ENCODE results near the gene AUTS2. TPM values are rescaled to one million over a fixed set of nuclear protein-coding genes. Genes with fewer than 3 reads are reported as not detected.

The AUTS2 gene
- total RNA-seq, 2 donors from 2014 or later = 8.6 TPM

GRCh38 chr7:70504254-70504653 lies 906.0 kb downstream of the AUTS2 start:
- TF ChIP-seq CTCF (IDR thresholded peaks at IDR 0.05) = no peak
- Histone ChIP-seq H3K27ac (no peak overlapping the region), H3K36me3 (no peaks in the 10 kb centered on the region), H3K4me3 (no peak overlapping the region), H3K27me3 (no peaks in the 10 kb centered on the region), H3K4me1 (peaks cover 0 to 7% of the 10 kb centered on the region in 2 donors), H3K9me3 (no peaks in the 10 kb centered on the region)
- DNase-seq (ENCODE audit: low spot score) = no peak

DNA sequence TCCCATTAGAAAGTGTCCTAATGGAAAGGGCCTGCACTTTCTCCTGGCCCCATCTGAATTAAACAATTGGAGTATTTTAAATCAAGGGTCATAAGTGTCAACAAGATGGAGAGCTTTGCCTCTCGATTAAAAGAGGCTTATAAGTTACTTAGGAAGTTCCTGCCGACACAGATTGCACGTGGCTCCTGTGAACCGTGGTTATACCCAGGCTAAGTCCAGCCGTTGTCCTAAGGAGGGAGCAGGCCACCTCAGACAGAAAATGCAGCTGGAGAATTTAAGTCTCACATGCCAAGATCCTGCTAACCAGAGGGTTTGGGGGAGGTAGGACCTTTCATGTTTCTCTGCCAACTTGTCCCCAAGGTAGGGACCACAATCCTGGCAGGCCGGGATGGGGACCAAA lies 907.2 kb downstream of the AUTS2 start:
- no peaks in the 10 kb centered on the region for H3K9me3 ChIP-seq
- H3K27me3 ChIP-seq = no peaks in the 10 kb centered on the region
- H3K4me1 ChIP-seq = peaks cover 0 to 7% of the 10 kb centered on the region in 2 donors
- H3K4me3 ChIP-seq = no peak overlapping the region
- no peaks in the 10 kb centered on the region for H3K36me3 ChIP-seq
- no peak for DNase-seq (ENCODE audit: low spot score)
- no peak for TF ChIP-seq CTCF (IDR thresholded peaks at IDR 0.05)
- no peak overlapping the region for H3K27ac ChIP-seq

DNA sequence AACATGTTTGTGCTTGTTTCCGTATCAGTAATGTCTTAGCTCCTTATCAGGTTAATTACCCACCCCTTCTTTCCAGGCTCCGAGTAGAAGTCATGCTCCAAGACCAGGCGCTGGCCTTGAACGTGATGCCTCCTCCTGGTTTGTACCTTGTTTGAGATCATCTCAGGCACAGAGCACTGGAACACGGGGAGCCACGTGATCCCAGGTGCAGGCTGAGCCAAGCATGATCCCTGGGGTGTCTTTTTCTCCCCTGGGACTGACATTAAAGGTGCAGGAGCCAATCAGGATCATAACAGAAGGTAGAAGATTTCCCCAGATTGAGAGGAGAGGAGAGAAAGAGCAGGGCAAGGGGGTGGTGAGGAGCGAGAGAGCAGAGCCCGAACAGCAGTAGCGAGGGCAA lies 907.6 kb downstream of the AUTS2 start:
- Histone ChIP-seq H3K4me3 (no peak overlapping the region), H3K9me3 (no peaks in the 10 kb centered on the region), H3K27me3 (no peaks in the 10 kb centered on the region), H3K36me3 (no peaks in the 10 kb centered on the region), H3K27ac (no peak overlapping the region), H3K4me1 (peaks cover 0 to 7% of the 10 kb centered on the region in 2 donors)
- no peak for DNase-seq (ENCODE audit: low spot score)
- no peak for TF ChIP-seq CTCF (IDR thresholded peaks at IDR 0.05)

GRCh38 chr7:70506434-70506833 lies 908.2 kb downstream of the AUTS2 start:
- Histone ChIP-seq H3K4me3 (no peak overlapping the region), H3K9me3 (no peaks in the 10 kb centered on the region), H3K4me1 (peaks cover 0 to 7% of the 10 kb centered on the region in 2 donors), H3K27me3 (no peaks in the 10 kb centered on the region), H3K36me3 (no peaks in the 10 kb centered on the region), H3K27ac (no peak overlapping the region)
- no peak for DNase-seq (ENCODE audit: low spot score)
- peak in 1 of 2 donors; percentile 34 for TF ChIP-seq CTCF (IDR thresholded peaks at IDR 0.05)

DNA sequence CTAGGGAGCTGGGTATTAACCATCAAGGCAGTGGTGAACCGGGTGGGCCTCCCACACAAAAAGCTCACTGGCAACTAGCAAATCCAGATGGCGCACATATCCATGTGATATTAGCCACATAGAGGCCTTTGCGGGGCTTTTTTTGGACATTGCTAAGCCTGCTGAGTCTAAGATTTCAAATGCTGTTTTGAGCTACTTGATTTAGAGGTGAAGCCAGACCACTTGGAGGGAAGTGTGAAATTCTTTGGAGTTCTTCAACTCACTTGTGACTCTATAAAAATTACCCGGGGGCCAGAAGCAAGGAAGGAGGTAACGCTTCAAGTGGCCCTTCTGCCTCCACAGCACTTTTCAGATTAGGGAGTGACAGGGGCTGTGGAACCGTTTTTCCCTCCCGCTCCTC lies 913.9 kb downstream of the AUTS2 start:
- Histone ChIP-seq H3K9me3 (no peaks in the 10 kb centered on the region), H3K36me3 (no peaks in the 10 kb centered on the region), H3K27ac (no peak overlapping the region), H3K27me3 (no peaks in the 10 kb centered on the region), H3K4me1 (no peaks in the 10 kb centered on the region), H3K4me3 (no peak overlapping the region)
- no peak for DNase-seq (ENCODE audit: low spot score)
- no peak for TF ChIP-seq CTCF (IDR thresholded peaks at IDR 0.05)

DNA sequence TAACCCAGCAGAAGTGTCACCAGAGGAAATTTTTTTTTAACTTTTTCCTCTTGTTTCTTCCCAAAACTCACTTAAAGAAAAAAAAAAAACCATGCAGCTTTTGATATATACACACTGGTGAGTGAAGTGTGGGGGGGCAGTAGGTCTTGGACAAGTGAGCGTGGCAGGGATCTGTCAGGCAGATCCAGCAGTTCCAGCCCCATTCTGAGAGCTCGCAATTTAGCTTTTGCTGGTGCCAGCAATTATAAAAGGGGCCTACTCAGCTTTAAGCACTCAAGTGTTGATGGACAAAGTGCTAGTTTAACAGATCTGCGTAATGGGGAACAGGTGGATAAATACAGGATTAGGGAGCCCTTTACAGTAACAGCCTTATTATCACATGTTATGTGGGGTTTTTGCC lies 914.5 kb downstream of the AUTS2 start:
- Histone ChIP-seq H3K27me3 (no peaks in the 10 kb centered on the region), H3K4me3 (no peak overlapping the region), H3K27ac (no peak overlapping the region), H3K36me3 (no peaks in the 10 kb centered on the region), H3K9me3 (no peaks in the 10 kb centered on the region), H3K4me1 (no peaks in the 10 kb centered on the region)
- TF ChIP-seq CTCF (IDR thresholded peaks at IDR 0.05) = no peak
- no peak for DNase-seq (ENCODE audit: low spot score)

Measured in right atrium auricular region (tissue), 2 donors.